Measurements from ENCODE around the gene RNF214.

- TF ChIP-seq CTCF (optimal IDR thresholded peaks at IDR 0.05 in 1 of 3, IDR thresholded peaks at IDR 0.05 in 1 of 3, conservative IDR thresholded peaks at IDR 0.05 in 1 of 3; ENCODE audit: extremely low read depth in 1 of 3, insufficient read depth in 2 of 3, low read length in 3 of 3) (no peak), EZH2 (IDR thresholded peaks at IDR 0.05; ENCODE audit: low read length) (no peak)
These were observed 489 bp downstream of the RNF214 start for GRCh38 chr11:117232911-117233409.

All from keratinocyte (primary cell).